ENCODE data around the gene PCDHB2.

The PCDHB2 gene

DNA sequence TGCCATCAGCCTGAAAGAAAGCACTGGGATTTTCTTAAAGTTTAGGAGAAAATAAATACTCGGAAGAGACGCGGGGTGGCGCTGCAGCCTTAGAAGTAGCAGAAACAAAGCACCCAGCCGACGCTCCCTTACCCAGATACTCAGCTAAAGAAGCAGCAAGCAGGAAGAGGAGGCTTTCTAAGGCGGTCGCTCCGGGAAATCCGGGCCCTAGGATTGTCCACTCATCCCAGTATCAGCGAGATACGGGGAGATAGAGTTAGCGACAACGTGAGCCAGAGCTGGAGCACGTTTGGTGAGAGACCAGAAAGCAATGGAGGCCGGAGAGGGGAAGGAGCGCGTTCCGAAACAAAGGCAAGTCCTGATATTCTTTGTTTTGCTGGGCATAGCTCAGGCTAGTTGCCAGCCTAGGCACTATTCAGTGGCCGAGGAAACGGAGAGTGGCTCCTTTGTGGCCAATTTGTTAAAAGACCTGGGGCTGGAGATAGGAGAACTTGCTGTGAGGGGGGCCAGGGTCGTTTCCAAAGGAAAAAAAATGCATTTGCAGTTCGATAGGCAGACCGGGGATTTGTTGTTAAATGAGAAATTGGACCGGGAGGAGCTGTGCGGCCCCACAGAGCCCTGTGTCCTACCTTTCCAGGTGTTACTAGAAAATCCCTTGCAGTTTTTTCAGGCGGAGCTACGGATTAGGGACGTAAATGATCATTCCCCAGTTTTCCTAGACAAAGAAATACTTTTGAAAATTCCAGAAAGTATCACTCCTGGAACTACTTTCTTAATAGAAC lies at the start of gene PCDHB2:
PCDHB2 (plus strand) TSS at position 135 of the 782 bp plus-strand sequence; CDS start at position 311, 176 bp downstream.
- Histone ChIP-seq H3K4me1 (ENCODE audit: low read depth, poor library complexity, severe bottlenecking) (no peaks in the 10 kb centered on the region), H3K27ac (no peak within 1 kb of the TSS), H3K9ac (no peak within 1 kb of the TSS), H3K27me3 (ENCODE audit: insufficient read depth, low read depth) (no peaks in the 10 kb centered on the region), H4K20me1 (ENCODE audit: insufficient read depth) (no peaks in the 10 kb centered on the region), H3K4me3 (IDR thresholded peaks at IDR 0.05; ENCODE audit: insufficient read depth, low read depth, low read length) (no peak within 1 kb of the TSS), H3K79me2 (ENCODE audit: insufficient read depth, low read depth) (no peaks in the 10 kb centered on the region), H3K4me2 (no peak within 1 kb of the TSS), H2AFZ (ENCODE audit: low read depth) (no peak within 1 kb of the TSS), H3K36me3 (ENCODE audit: insufficient read depth) (no peaks in the 10 kb centered on the region)
- TF ChIP-seq, protein P1, sequence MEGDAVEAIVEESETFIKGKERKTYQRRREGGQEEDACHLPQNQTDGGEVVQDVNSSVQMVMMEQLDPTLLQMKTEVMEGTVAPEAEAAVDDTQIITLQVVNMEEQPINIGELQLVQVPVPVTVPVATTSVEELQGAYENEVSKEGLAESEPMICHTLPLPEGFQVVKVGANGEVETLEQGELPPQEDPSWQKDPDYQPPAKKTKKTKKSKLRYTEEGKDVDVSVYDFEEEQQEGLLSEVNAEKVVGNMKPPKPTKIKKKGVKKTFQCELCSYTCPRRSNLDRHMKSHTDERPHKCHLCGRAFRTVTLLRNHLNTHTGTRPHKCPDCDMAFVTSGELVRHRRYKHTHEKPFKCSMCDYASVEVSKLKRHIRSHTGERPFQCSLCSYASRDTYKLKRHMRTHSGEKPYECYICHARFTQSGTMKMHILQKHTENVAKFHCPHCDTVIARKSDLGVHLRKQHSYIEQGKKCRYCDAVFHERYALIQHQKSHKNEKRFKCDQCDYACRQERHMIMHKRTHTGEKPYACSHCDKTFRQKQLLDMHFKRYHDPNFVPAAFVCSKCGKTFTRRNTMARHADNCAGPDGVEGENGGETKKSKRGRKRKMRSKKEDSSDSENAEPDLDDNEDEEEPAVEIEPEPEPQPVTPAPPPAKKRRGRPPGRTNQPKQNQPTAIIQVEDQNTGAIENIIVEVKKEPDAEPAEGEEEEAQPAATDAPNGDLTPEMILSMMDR (conservative IDR thresholded peaks at IDR 0.05; ENCODE audit: low read depth, low read length): no peak

DNA sequence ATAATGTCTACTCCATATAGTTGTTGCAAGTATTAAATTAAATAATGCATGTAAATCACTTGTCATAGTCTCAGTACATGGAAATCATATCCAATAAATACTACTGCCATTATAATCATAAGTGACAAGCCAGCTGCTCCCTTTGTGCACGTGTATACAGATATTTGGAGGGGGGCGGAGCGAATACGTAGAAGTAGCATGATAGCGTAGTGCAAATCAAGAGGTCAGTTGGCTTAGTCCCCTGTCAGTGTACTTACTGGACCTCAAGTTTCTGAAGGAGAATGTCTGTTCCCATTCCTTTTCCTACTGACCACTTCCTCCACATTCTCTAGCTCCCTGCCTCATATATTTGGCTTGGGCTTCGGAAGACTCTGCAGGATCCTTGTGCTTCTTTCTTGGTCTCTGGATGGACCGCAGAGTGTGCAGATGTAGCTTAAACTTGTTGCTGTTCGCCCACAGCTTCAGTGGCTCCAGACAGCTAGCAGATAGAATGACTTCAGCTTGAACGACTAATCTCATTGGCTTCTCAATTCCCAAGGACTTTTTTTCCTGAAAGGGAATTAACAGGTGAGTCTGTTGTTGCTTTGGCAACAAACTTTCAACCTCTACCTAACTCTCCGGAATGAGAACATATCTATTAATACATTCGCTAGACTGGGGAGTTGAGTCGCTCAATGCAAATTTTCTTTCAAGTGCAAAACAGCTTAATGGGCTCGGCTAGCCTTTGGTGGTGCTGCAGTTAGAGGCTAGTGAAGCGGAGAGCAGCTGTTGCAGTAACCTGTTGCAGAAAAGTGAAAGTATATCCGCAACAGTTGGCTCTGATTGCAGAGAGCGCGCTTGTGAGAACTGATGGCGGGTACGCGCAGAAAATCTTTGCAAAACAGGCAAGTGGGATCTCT lies 43.5 kb upstream of the PCDHB2 start, which contains the start of gene PCDHB1:
PCDHB1 (plus strand) TSS at position 753 of the 899 bp plus-strand sequence; CDS start at position 850, 97 bp downstream.
- Histone ChIP-seq H4K20me1 (ENCODE audit: insufficient read depth) (no peaks in the 10 kb centered on the region), H3K27me3 (ENCODE audit: insufficient read depth, low read depth) (no peaks in the 10 kb centered on the region), H3K9ac (no peak within 1 kb of the TSS), H3K79me2 (ENCODE audit: insufficient read depth, low read depth) (no peaks in the 10 kb centered on the region), H3K4me1 (ENCODE audit: low read depth, poor library complexity, severe bottlenecking) (no peaks in the 10 kb centered on the region), H3K4me2 (no peak within 1 kb of the TSS), H3K4me3 (IDR thresholded peaks at IDR 0.05; ENCODE audit: insufficient read depth, low read depth, low read length) (no peak within 1 kb of the TSS), H3K27ac (no peak within 1 kb of the TSS), H2AFZ (ENCODE audit: low read depth) (no peak within 1 kb of the TSS), H3K36me3 (ENCODE audit: insufficient read depth) (no peaks in the 10 kb centered on the region)
- TF ChIP-seq, protein P1 (conservative IDR thresholded peaks at IDR 0.05; ENCODE audit: low read depth, low read length): no peak

DNA sequence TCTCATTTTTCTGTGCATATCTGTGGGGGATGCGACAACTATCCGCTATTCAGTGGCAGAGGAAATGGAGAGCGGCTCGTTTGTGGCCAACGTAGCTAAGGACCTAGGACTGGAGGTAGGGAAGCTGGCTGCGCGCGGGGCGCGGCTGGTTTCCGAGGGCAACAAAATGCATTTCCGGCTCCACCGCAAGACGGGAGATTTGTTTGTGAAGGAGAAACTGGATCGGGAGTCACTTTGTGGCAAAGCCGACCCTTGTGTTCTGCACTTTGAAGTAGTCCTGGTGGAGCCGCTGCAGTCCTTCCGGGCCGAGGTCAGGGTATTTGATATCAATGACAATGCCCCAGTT lies 42.9 kb upstream of the PCDHB2 start:
- Histone ChIP-seq H3K27ac (no peak overlapping the region), H2AFZ (ENCODE audit: low read depth) (no peak overlapping the region), H4K20me1 (ENCODE audit: insufficient read depth) (no peaks in the 10 kb centered on the region), H3K9ac (no peak overlapping the region), H3K4me1 (ENCODE audit: low read depth, poor library complexity, severe bottlenecking) (no peaks in the 10 kb centered on the region), H3K4me2 (no peak overlapping the region), H3K79me2 (ENCODE audit: insufficient read depth, low read depth) (no peaks in the 10 kb centered on the region), H3K4me3 (IDR thresholded peaks at IDR 0.05; ENCODE audit: insufficient read depth, low read depth, low read length) (no peak overlapping the region), H3K27me3 (ENCODE audit: insufficient read depth, low read depth) (no peaks in the 10 kb centered on the region), H3K36me3 (ENCODE audit: insufficient read depth) (no peaks in the 10 kb centered on the region)
- TF ChIP-seq, protein P1 (conservative IDR thresholded peaks at IDR 0.05; ENCODE audit: low read depth, low read length): no peak

DNA sequence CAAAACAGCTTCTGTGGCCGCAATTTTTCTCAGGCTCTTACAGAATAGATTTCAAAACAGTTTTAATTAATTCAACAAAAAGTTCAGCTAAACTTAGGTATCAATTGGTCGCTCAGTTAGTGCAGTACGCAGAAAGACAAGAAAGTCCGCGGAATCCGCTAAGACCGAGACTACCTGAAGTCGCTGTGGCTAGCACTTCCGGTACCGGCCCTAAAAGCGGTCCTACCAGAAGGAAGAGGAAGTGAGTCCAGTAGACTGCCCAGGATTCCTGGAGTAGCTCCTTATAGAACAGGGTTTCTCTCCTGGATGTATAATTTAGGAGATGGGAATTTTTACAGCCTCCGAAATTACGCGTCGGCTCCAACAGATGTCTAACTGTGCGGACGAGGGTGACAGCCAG lies 16.6 kb upstream of the PCDHB2 start:
- no peak overlapping the region for H3K9ac ChIP-seq
- H3K4me2 ChIP-seq: no peak overlapping the region
- no peak overlapping the region for H3K27ac ChIP-seq
- no peak overlapping the region for H2AFZ ChIP-seq (ENCODE audit: low read depth)
- no peaks in the 10 kb centered on the region for H3K4me1 ChIP-seq (ENCODE audit: low read depth, poor library complexity, severe bottlenecking)
- TF ChIP-seq, protein P1 (conservative IDR thresholded peaks at IDR 0.05; ENCODE audit: low read depth, low read length): no peak
- H3K4me3 ChIP-seq (IDR thresholded peaks at IDR 0.05; ENCODE audit: insufficient read depth, low read depth, low read length): no peak overlapping the region
- H4K20me1 ChIP-seq (ENCODE audit: insufficient read depth): no peaks in the 10 kb centered on the region
- no peaks in the 10 kb centered on the region for H3K79me2 ChIP-seq (ENCODE audit: insufficient read depth, low read depth)
- H3K27me3 ChIP-seq (ENCODE audit: insufficient read depth, low read depth): no peaks in the 10 kb centered on the region
- H3K36me3 ChIP-seq (ENCODE audit: insufficient read depth): no peaks in the 10 kb centered on the region
